Mesendoderm (in vitro differentiated cells): Measurements from ENCODE around the gene DRAP1.

ENCODE experiments used
- DNase-seq: peaks from one replicate; pipeline ENCODE4 v3.0.0; 2013
- H2AK5ac ChIP-seq: 2 replicates; pipeline ENCODE4 v1.6.1; 2013; ENCODE audit warnings: low read length, inconsistent platforms
- H2BK120ac ChIP-seq: 2 replicates; pipeline ENCODE4 v1.6.1; 2013; ENCODE audit warnings: low read depth, mild to moderate bottlenecking, low read length, moderate library complexity, mixed read lengths
- H2BK15ac ChIP-seq: replicated peaks from 2 replicates; pipeline ENCODE4 v1.6.1; 2013; ENCODE audit warnings: low read depth, mild to moderate bottlenecking, moderate library complexity
- H2BK5ac ChIP-seq: 2 replicates; pipeline ENCODE4 v1.6.1; 2013; ENCODE audit warnings: low read length, inconsistent platforms
- H3K18ac ChIP-seq: 2 replicates; pipeline ENCODE4 v1.6.1; 2013; ENCODE audit warnings: mild to moderate bottlenecking, low read length, mixed read lengths
- H3K23ac ChIP-seq: one replicate; pipeline ENCODE4 v1.6.1; 2013; ENCODE audit warnings: low read length
- H3K27ac ChIP-seq: 2 replicates; pipeline ENCODE4 v1.5.1; 2013; ENCODE audit warnings: low read depth, mild to moderate bottlenecking, inconsistent platforms, low read length, moderate library complexity
- H3K27me3 ChIP-seq: 2 replicates; pipeline ENCODE4 v1.6.1; 2013; ENCODE audit warnings: low read length, control low read depth, mild to moderate bottlenecking, inconsistent platforms; ENCODE audit not compliant: insufficient read depth, poor library complexity
- H3K36me3 ChIP-seq: 2 replicates; pipeline ENCODE4 v1.6.1; 2013; ENCODE audit warnings: low read length, inconsistent platforms; ENCODE audit not compliant: control insufficient read depth, insufficient read depth
- H3K4ac ChIP-seq: one replicate; pipeline ENCODE4 v1.6.1; 2013; ENCODE audit warnings: low read depth, mild to moderate bottlenecking, low read length, moderate library complexity
- H3K4me1 ChIP-seq: 2 replicates; pipeline ENCODE4 v1.6.1; 2013; ENCODE audit warnings: low read depth, low read length, inconsistent platforms; ENCODE audit not compliant: control insufficient read depth
- H3K4me2 ChIP-seq: 2 replicates; pipeline ENCODE4 v1.6.1; 2013; ENCODE audit warnings: low read length
- H3K4me3 ChIP-seq: 2 replicates; pipeline ENCODE4 v1.5.1; 2013; ENCODE audit warnings: mild to moderate bottlenecking, low read length
- H3K56ac ChIP-seq: one replicate; pipeline ENCODE4 v1.6.1; 2013; ENCODE audit warnings: low read length
- H3K79me1 ChIP-seq: 2 replicates; pipeline ENCODE4 v1.6.1; 2013; ENCODE audit warnings: low read length, inconsistent platforms
- H3K79me2 ChIP-seq: 2 replicates; pipeline ENCODE4 v1.6.1; 2013; ENCODE audit warnings: mild to moderate bottlenecking, low read length; ENCODE audit not compliant: control insufficient read depth, insufficient read depth
- H3K9ac ChIP-seq: 2 replicates; pipeline ENCODE4 v1.6.1; 2013; ENCODE audit warnings: low read length, inconsistent platforms
- H4K5ac ChIP-seq: one replicate; pipeline ENCODE4 v1.6.1; 2013; ENCODE audit warnings: low read length
- H4K8ac ChIP-seq: one replicate; pipeline ENCODE4 v1.6.1; 2013; ENCODE audit warnings: low read depth, mild to moderate bottlenecking, control low read depth, low read length, moderate library complexity
- WGBS: extraction: QIAGEN DNeasy Blood & Tissue Kit; methylation state at CpG from one replicate; pipeline ENCODE4 v1.1.7; 2013; ENCODE audit warnings: low lambda C conversion rate, missing lambda C conversion rate; ENCODE audit not compliant: insufficient coverage; ENCODE audit errors: extremely low coverage; 5-methylcytosine and 5-hydroxymethylcytosine counted together

Gene DRAP1

DNA sequence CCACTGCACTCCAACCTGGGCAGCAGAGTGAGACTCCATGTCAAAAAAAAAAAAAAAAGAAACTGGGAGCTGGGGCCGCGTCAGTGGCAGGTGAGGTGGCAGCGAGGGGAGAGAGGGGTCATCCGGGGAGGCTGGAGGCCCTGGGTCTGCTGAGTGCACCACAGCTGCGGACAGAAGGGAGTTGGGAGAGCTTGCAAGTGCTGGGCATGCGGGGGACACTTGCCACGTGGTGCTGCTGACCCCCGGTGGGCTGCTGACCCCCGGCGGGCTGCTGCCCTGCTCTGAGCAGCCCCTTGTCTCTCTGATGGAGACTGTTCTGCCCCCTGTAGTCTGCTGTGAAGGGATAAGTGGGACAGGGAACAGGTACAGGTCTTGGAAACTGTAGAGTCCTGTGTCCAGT is 2.6 kb downstream of the DRAP1 start:
- no peak overlapping the region for H3K9ac ChIP-seq

DNA sequence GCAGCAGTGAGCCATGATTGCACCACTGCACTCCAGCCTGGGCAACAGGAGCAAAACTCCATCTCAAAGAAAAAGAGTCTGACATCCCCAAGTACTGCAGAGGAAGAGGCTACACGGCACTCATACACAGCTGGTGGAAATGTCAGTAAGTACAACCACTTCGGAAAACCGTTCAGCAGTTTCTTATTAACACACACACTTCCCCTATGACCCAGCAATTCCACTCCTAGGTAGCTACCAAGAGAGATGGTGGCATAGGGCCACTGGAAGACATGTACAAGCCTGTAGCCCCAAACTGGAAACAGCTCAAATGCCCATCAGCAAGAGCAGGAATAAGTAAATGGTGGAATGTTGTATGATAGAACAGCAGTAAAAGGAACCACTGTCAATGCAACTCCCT is 3.3 kb downstream of the DRAP1 start:
- no peak overlapping the region for H3K27ac ChIP-seq
- H4K5ac ChIP-seq, result no peak overlapping the region
- H3K56ac ChIP-seq, result no peak overlapping the region
- H3K79me2 ChIP-seq, result peaks cover 8% of the 10 kb centered on the region
- no peak overlapping the region for H2BK5ac ChIP-seq
- DNase-seq, result no peak
- no CpG with 5 or more reads among the region's 3 CpGs for WGBS
- H3K9ac ChIP-seq, result no peak overlapping the region
- no peak overlapping the region for H2BK15ac ChIP-seq
- no peak overlapping the region for H3K23ac ChIP-seq
- no peak overlapping the region for H4K8ac ChIP-seq
- H3K4me3 ChIP-seq, result no peak overlapping the region
- H3K79me1 ChIP-seq, result peaks cover 13% of the 10 kb centered on the region
- no peaks in the 10 kb centered on the region for H3K36me3 ChIP-seq
- H2BK120ac ChIP-seq, result no peak overlapping the region
- no peak overlapping the region for H3K4me2 ChIP-seq
- H2AK5ac ChIP-seq, result no peak overlapping the region
- peaks cover 3% of the 10 kb centered on the region for H3K4me1 ChIP-seq
- no peak overlapping the region for H3K18ac ChIP-seq
- no peak overlapping the region for H3K4ac ChIP-seq
- no peaks in the 10 kb centered on the region for H3K27me3 ChIP-seq

More for the DNA sequence above, 2.6 kb downstream of the DRAP1 start:
- Histone ChIP-seq H3K4me1 (peaks cover 3% of the 10 kb centered on the region), H4K5ac (no peak overlapping the region), H4K8ac (no peak overlapping the region), H3K18ac (no peak overlapping the region), H2BK15ac (no peak overlapping the region), H2BK5ac (no peak overlapping the region), H3K4ac (no peak overlapping the region), H2BK120ac (no peak overlapping the region), H3K79me1 (peaks cover 17% of the 10 kb centered on the region), H3K79me2 (peaks cover 8% of the 10 kb centered on the region), H3K4me2 (no peak overlapping the region), H3K23ac (no peak overlapping the region), H2AK5ac (no peak overlapping the region), H3K36me3 (no peaks in the 10 kb centered on the region), H3K27me3 (no peaks in the 10 kb centered on the region), H3K56ac (no peak overlapping the region), H3K27ac (no peak overlapping the region), H3K4me3 (no peak overlapping the region)
- WGBS, result no CpG with 5 or more reads among the region's 10 CpGs
- no peak for DNase-seq

DNA sequence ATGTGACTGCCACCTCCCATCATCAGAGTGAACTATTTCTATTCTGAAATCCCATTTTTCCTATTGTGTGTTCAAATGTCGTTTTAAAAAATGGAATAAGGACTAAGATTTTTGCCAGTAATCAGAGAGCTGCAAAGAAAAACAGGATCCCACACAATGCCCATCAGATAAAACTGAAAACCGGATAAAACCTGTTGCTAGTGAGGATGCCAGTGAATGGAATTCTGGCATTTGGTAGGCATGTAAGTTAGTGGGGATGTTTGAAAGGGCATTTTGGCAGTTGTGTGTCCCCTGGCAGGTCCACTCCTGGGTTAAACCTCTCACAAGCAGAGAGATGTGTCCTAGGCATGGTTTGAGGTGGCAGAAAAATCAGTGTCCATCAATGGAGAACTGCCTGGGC is 6.2 kb downstream of the DRAP1 start:
- no CpG with 5 or more reads among the region's 2 CpGs for WGBS
- Histone ChIP-seq H3K4me1 (no peaks in the 10 kb centered on the region), H4K5ac (no peak overlapping the region), H3K4ac (no peak overlapping the region), H3K79me2 (no peaks in the 10 kb centered on the region), H3K36me3 (no peaks in the 10 kb centered on the region), H3K9ac (no peak overlapping the region), H4K8ac (no peak overlapping the region), H2BK120ac (no peak overlapping the region), H2BK15ac (no peak overlapping the region), H3K18ac (no peak overlapping the region), H3K56ac (no peak overlapping the region), H3K4me2 (no peak overlapping the region), H3K4me3 (no peak overlapping the region), H3K27ac (no peak overlapping the region), H3K27me3 (no peaks in the 10 kb centered on the region), H3K23ac (no peak overlapping the region), H2AK5ac (no peak overlapping the region), H3K79me1 (no peaks in the 10 kb centered on the region), H2BK5ac (no peak overlapping the region)
- DNase-seq, result no peak

DNA sequence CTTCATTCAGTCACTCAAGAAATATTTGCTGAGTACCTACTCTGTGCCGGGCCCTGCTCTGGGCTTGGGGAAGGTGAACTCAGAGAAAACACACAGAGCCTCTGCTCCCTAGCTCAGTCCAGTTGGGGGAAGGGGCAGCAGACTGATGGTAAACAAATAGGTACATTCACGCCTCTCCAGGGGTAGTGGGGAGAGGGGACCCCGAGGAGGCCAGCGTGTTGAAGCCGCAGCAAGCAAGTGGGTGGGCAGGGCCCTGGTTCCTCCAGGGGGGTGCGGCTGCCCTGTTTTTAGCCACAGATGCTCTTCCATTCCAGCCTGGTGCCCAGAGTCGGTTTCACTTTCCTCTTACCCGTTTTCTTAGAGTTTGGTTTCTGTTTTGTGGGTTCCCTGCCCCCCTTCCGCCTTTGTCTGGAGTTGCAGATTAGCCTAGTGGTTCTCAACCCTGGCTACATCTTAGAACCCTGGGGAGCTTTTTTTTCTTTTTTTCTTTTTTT is 8.7 kb downstream of the DRAP1 start:
- H3K56ac ChIP-seq, result peak overlapping the region; percentile 34

DNA sequence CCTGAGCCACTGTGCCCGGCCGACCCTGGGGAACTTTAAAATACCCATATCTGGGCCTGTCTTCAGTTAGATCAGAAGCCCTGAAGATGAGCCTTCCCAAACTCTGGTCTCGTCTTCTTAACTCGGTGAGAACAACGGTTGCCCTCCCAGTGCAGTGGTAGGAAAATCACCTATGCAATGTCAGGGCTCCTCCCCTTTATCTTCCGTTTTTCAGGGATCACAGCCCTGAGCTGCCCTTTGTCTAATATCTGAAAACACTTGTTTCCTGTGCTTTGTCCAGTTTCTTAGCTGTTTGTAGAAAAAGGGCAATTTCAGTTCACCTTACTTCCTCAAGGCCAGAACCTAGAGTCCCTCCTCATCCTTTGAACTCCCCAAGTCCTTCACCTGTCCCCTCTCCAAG is 9.4 kb downstream of the DRAP1 start:
- H3K36me3 ChIP-seq, result no peaks in the 10 kb centered on the region
- WGBS, result no CpG with 5 or more reads among the region's 6 CpGs
- H3K4me2 ChIP-seq, result no peak overlapping the region
- no peak for DNase-seq
- no peak overlapping the region for H3K4ac ChIP-seq
- H3K23ac ChIP-seq, result no peak overlapping the region
- no peak overlapping the region for H3K56ac ChIP-seq
- H3K4me3 ChIP-seq, result no peak overlapping the region
- no peak overlapping the region for H3K27ac ChIP-seq
- H4K5ac ChIP-seq, result no peak overlapping the region
- H3K79me1 ChIP-seq, result no peaks in the 10 kb centered on the region
- no peaks in the 10 kb centered on the region for H3K27me3 ChIP-seq
- H3K4me1 ChIP-seq, result no peaks in the 10 kb centered on the region
- H4K8ac ChIP-seq, result no peak overlapping the region
- no peak overlapping the region for H3K9ac ChIP-seq
- H2BK15ac ChIP-seq, result no peak overlapping the region
- H2AK5ac ChIP-seq, result no peak overlapping the region
- no peak overlapping the region for H2BK120ac ChIP-seq
- H3K79me2 ChIP-seq, result no peaks in the 10 kb centered on the region
- H3K18ac ChIP-seq, result no peak overlapping the region
- no peak overlapping the region for H2BK5ac ChIP-seq

More for the DNA sequence above, 8.7 kb downstream of the DRAP1 start:
- Histone ChIP-seq H3K79me2 (no peaks in the 10 kb centered on the region), H4K5ac (no peak overlapping the region), H2BK120ac (no peak overlapping the region), H3K4me2 (no peak overlapping the region), H2AK5ac (no peak overlapping the region), H2BK15ac (no peak overlapping the region), H3K27me3 (no peaks in the 10 kb centered on the region), H2BK5ac (no peak overlapping the region), H3K4me3 (no peak overlapping the region), H3K4ac (no peak overlapping the region), H3K4me1 (no peaks in the 10 kb centered on the region), H3K79me1 (no peaks in the 10 kb centered on the region), H4K8ac (no peak overlapping the region), H3K27ac (no peak overlapping the region), H3K18ac (no peak overlapping the region), H3K9ac (no peak overlapping the region), H3K36me3 (no peaks in the 10 kb centered on the region), H3K23ac (no peak overlapping the region)
- no CpG with 5 or more reads among the region's 9 CpGs for WGBS
- DNase-seq, result no peak

DNA sequence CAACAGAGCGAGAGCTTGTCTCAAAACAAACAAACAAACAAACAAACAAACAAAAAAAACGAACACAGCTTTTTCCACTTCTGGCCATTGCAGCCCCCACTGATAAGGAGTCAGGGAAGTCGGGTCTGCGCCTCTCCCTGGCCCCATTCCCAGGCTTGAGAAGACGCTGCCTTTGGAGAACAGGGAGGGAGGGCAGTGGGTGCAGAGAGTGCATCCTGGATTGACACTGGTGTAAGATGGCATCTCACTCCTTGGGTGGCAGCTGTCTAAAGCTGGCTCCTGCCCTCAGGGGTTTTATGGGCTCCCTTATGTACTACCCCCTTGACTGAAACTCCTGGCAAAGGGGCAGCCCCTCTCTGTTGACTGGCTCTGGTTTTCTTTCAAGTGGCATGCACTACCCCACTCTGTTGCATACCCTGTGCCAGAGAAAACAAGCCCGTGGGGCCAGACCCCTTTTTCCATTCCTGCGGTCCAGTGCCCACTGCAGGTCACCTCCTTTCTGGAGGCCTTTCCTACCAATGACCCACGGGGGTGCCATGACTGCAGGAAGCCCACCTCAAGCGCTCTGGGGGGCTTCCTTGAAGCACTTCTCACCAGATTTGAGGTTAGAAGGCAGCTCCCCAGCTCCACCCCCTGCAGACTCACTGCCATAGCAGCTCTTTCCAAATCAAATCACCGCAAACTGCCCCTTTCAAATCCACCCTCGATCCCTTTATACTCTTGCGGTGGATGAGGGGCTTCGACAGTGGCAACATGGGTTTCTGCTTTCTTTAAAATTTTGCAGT is 12.7 kb downstream of the DRAP1 start:
- WGBS, result no CpG with 5 or more reads among the region's 13 CpGs
- Histone ChIP-seq H3K36me3 (no peaks in the 10 kb centered on the region), H4K5ac (no peak overlapping the region), H3K18ac (no peak overlapping the region), H3K4ac (no peak overlapping the region), H3K27me3 (no peaks in the 10 kb centered on the region), H3K9ac (no peak overlapping the region), H2AK5ac (no peak overlapping the region), H2BK5ac (no peak overlapping the region), H2BK15ac (no peak overlapping the region), H3K23ac (no peak overlapping the region), H3K4me1 (no peaks in the 10 kb centered on the region), H3K79me1 (no peaks in the 10 kb centered on the region), H3K56ac (no peak overlapping the region), H4K8ac (no peak overlapping the region), H2BK120ac (no peak overlapping the region), H3K4me2 (no peak overlapping the region), H3K4me3 (no peak overlapping the region), H3K79me2 (no peaks in the 10 kb centered on the region), H3K27ac (no peak overlapping the region)
- DNase-seq, result no peak
